B cell (primary cell): ENCODE measurements around the gene DUSP7.

Experiments
- CTCF ChIP-seq: fragments of 200-600 bp; IDR thresholded peaks from one replicate; pipeline ENCODE4 v1.8.0; 2022; ENCODE audit warnings: antibody characterized with exemption, mild to moderate bottlenecking
- EZH2 ChIP-seq: IDR thresholded peaks from 2 replicates; pipeline ENCODE4 v1.6.1; 2012; ENCODE audit warnings: borderline replicate concordance, low read depth, mild to moderate bottlenecking, moderate library complexity, low read length; ENCODE audit not compliant: insufficient read depth, poor library complexity, severe bottlenecking

- TF ChIP-seq CTCF (no peak), EZH2 (no peak)
Measured at GRCh38 chr3:52067046-52067445, 10.7 kb upstream of the DUSP7 start.
